ENCODE data around the gene CADM4. TPM values are rescaled to one million over a fixed set of nuclear protein-coding genes. Genes with fewer than 3 reads are reported as not detected.
"Not testable (repeated sequence)": the region's sequence is repeated elsewhere in the genome, so short reads cannot be mapped to it uniquely, and the experiment has no call there.

CADM4 gene
- total and polyA plus RNA-seq, 9 of the 15 experiments (the other 6 are each of a cell fraction or from before 2014, with no cell fraction given) = 0.03 to 4.6 (median 1.3) TPM

- TF ChIP-seq STAT6 (CRISPR knock-in tag; IDR thresholded peaks at IDR 0.05) (no peak), SMARCE1 (IDR thresholded peaks at IDR 0.05) (no peak), SIRT6 (IDR thresholded peaks at IDR 0.05; ENCODE audit: low read depth, low read length) (no peak), AFF1 (IDR thresholded peaks at IDR 0.05; ENCODE audit: low read depth in 1 of 2, partially characterized antibody in 2 of 2) (no peak), ZNF778 (CRISPR knock-in tag; IDR thresholded peaks at IDR 0.05) (no peak)
Observed at GRCh38 chr19:43589277-43589676, 50.4 kb downstream of the CADM4 start (continued).

GRCh38 chr19:43587029-43587428 lies 52.6 kb downstream of the CADM4 start:
- H3K36me3 ChIP-seq (ENCODE audit: control insufficient read depth, insufficient read depth, low read length); DNase-seq (ENCODE audit: extremely low read depth in 1 of 4, low spot score in 3 of 4); H3K9me1 ChIP-seq (ENCODE audit: control insufficient read depth, insufficient read depth, low read length); H2AFZ ChIP-seq (ENCODE audit: low read depth, low read length); ATAC-seq; BruUV-seq (replicated peaks); H3K4me1 ChIP-seq (replicated peaks in 1 of 2; ENCODE audit: control insufficient read depth in 2 of 2, insufficient read depth in 2 of 2, low read length in 2 of 2); CTCF ChIA-PET (ENCODE audit: low intra/inter-chr PET ratio); H4K20me1 ChIP-seq (replicated peaks; ENCODE audit: control insufficient read depth, insufficient read depth, low read length); H3K9ac ChIP-seq (ENCODE audit: insufficient read depth in 1 of 2, low read depth in 2 of 2, low read length in 2 of 2); intact Hi-C loops (cut with micrococcal nuclease); in situ Hi-C loops (cut with MboI); POLR2A ChIA-PET; H3K4me2 ChIP-seq (ENCODE audit: insufficient read depth, low read length); H3K27ac ChIP-seq (ENCODE audit: extremely low read depth, low read depth, low read length); H3K79me2 ChIP-seq (ENCODE audit: control insufficient read depth, insufficient read depth, low read length); H3K9me3 ChIP-seq (replicated peaks; ENCODE audit: control insufficient read depth, insufficient read depth, low read depth, low read length); H3K27me3 ChIP-seq (ENCODE audit: control insufficient read depth in 2 of 2, insufficient read depth in 2 of 2, low read length in 2 of 2); FAIRE-seq; H3K4me3 ChIP-seq: not testable (repeated sequence)
- WGBS (ENCODE audit: insufficient coverage, low coverage, missing lambda C conversion rate) = 80% methylated on average over 3 of the region's 3 CpGs
